K562 (cell line): ENCODE measurements around the gene FN3K.

Experiments used
- CEBPG ChIP-seq, 3 experiments: fragments of 200-800 bp in 1 of 3; sonication (Bioruptor generic) in 1 of 3; sonication (generic) in 1 of 3; formaldehyde crosslinking in 1 of 3; IDR thresholded peaks in 2 of 3; conservative IDR thresholded peaks in 1 of 3; 2 replicates each; pipeline versions ENCODE4 v1.6.1 to v1.8.0; 2016 to 2022; ENCODE audit warnings: missing compliant biosample characterization in 2 of 3, missing genetic modification characterization in 2 of 3, mild to moderate bottlenecking in 1 of 3, missing genetic modification reagents in 1 of 3
- ELF1 ChIP-seq: fragments of 200-800 bp; sonication (Bioruptor generic); IDR thresholded peaks from 2 replicates; pipeline ENCODE4 v1.6.1; 2016; ENCODE audit warnings: missing genetic modification characterization, missing compliant biosample characterization
- FOSL1 ChIP-seq: fragments of 200-800 bp; sonication (Bioruptor generic); conservative IDR thresholded peaks from 2 replicates; pipeline ENCODE4 v1.6.1; 2016; ENCODE audit warnings: missing genetic modification characterization, missing compliant biosample characterization
- JUND ChIP-seq, 2 experiments: IDR thresholded peaks; 2 replicates in 1 of 2; 3 replicates in 1 of 2; pipeline ENCODE4 v1.6.1; 2011; ENCODE audit warnings: borderline replicate concordance in 2 of 2, low read depth in 2 of 2, low read length in 2 of 2, improper control_type of control experiment in 1 of 2, missing biosample characterization in 1 of 2, missing genetic modification characterization in 1 of 2, missing genetic modification reagents in 1 of 2
- POLR2AphosphoS5 ChIP-seq: IDR thresholded peaks from 2 replicates; pipeline ENCODE4 v1.6.1; 2011; ENCODE audit warnings: mild to moderate bottlenecking, low read depth, low read length, moderate library complexity; ENCODE audit not compliant: control insufficient read depth, insufficient read depth

GRCh38 chr17:82798752-82799151 lies 63.3 kb downstream of the FN3K start:
- no peak for TF ChIP-seq FOSL1 (tag)
- TF ChIP-seq POLR2AphosphoS5, result no peak
- no peak for TF ChIP-seq JUND (IDR thresholded peaks at IDR 0.05; ENCODE audit: borderline replicate concordance, low read depth, low read length)
- no peak for TF ChIP-seq JUND (tag; IDR thresholded peaks at IDR 0.05; ENCODE audit: borderline replicate concordance, low read depth, low read length)
- no peak for TF ChIP-seq ELF1 (tag)
- no peak for TF ChIP-seq CEBPG (CRISPR knock-in tag; IDR thresholded peaks at IDR 0.05)
- TF ChIP-seq CEBPG (tag; conservative IDR thresholded peaks at IDR 0.05 in 1 of 2, IDR thresholded peaks at IDR 0.05 in 1 of 2), result no peak
